ENCODE results near the gene USP13.

DNA sequence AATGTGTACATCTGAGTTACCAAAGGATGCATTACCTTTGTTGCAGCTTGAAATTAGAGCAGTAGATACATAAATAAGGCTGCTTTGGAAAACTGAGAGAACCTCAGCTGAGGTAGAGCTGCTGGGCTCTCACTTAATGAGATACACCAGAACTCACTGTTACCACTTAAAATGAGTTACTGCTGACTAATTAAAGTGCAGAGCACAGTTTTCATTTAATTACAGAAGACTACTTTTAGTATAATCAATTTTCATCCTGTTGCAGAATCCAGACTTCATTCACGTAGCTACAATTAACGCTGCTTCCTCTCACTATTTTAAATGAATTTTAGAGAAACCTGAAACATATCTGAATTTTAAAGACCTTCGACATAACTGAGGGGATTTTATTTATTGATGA, 169.5 kb downstream of the USP13 start:
- no peak for TF ChIP-seq POLR2A (IDR thresholded peaks at IDR 0.05)
- TF ChIP-seq, protein P1, sequence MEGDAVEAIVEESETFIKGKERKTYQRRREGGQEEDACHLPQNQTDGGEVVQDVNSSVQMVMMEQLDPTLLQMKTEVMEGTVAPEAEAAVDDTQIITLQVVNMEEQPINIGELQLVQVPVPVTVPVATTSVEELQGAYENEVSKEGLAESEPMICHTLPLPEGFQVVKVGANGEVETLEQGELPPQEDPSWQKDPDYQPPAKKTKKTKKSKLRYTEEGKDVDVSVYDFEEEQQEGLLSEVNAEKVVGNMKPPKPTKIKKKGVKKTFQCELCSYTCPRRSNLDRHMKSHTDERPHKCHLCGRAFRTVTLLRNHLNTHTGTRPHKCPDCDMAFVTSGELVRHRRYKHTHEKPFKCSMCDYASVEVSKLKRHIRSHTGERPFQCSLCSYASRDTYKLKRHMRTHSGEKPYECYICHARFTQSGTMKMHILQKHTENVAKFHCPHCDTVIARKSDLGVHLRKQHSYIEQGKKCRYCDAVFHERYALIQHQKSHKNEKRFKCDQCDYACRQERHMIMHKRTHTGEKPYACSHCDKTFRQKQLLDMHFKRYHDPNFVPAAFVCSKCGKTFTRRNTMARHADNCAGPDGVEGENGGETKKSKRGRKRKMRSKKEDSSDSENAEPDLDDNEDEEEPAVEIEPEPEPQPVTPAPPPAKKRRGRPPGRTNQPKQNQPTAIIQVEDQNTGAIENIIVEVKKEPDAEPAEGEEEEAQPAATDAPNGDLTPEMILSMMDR (IDR thresholded peaks at IDR 0.05 in 4 of 5, conservative IDR thresholded peaks at IDR 0.05 in 1 of 5), result no peak
